ENCODE data around the gene CCDC12. TPM values are rescaled to one million over a fixed set of nuclear protein-coding genes. Genes with fewer than 3 reads are reported as not detected.

Gene CCDC12
- total and polyA plus RNA-seq, 2 of the 13 experiments (the other 11 are each of a cell fraction or from before 2014, with no cell fraction given), result 30.1 to 49.5 TPM

DNA sequence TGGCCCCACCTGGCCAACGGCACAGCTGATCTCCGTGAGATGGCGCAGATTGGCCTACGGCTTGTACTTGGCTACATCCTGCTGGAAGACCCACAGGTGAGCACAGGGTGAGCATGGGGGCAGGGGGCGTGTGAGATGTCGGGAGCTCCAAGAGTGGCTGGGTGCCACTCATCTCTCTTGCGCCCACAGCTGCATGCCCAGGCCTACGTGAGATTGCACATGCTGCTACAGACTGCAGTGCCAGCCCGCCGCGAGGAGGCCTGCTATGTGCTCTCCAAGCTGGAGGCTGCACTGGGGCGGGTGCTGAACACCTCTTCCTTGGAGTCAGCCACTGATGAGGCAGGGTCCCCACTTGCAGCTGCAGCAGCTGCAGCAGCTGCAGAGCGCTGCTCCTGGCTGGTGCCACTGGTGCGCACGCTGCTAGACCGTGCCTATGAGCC lies 25.2 kb upstream of the CCDC12 start:
- FAIRE-seq, result no peak
- H4K20me1 ChIP-seq (ENCODE audit: insufficient read depth, low read length), result no peaks in the 10 kb centered on the region
- H3K79me2 ChIP-seq (ENCODE audit: insufficient read depth, low read length), result no peaks in the 10 kb centered on the region
- H3K27ac ChIP-seq (ENCODE audit: extremely low read length, insufficient read depth, low read length), result no peak overlapping the region
- CTCF ChIA-PET (ENCODE audit: low intra/inter-chr PET ratio, low total read pairs), result no interaction called here
- H3K4me3 ChIP-seq (replicated peaks in 1 of 3; ENCODE audit: insufficient read depth in 1 of 3, low read depth in 2 of 3, low read length in 3 of 3), result no peak overlapping the region
- ATAC-seq, result no peak
- H3K9ac ChIP-seq (ENCODE audit: insufficient read depth, low read depth, low read length), result no peak overlapping the region
- in situ Hi-C loops (cut with HindIII; ENCODE audit: extremely low pct_ligation_motif_present, low pct_unique_long_range_greater_than_20kb) (no loop called here), intact Hi-C loops (cut with micrococcal nuclease; ENCODE audit: unreplicated experiment) (no loop called here)
- no TSS peak for BruUV-seq (replicated peaks)
- TF ChIP-seq TFE3 (CRISPR knock-in tag; IDR thresholded peaks at IDR 0.05), result no peak
- TF ChIP-seq ZNF512B (CRISPR knock-in tag; IDR thresholded peaks at IDR 0.05; ENCODE audit: borderline replicate concordance), result no peak
- TF ChIP-seq ZNF572 (CRISPR knock-in tag; IDR thresholded peaks at IDR 0.05), result no peak
- TF ChIP-seq ZNF800 (CRISPR knock-in tag; IDR thresholded peaks at IDR 0.05), result no peak
- no peak for TF ChIP-seq ZNF331 (CRISPR knock-in tag; IDR thresholded peaks at IDR 0.05)
- POLR2A ChIA-PET, result interaction anchor here (0.6 kb wide), 1 partner anchor 26 kb away, joined by 3 read pairs; no protein-coding TSS in a partner anchor
- DNase-seq (ENCODE audit: low spot score), result no peak
- H3K27me3 ChIP-seq (ENCODE audit: control insufficient read depth in 1 of 2, insufficient read depth in 2 of 2, low read length in 2 of 2), result no peaks in the 10 kb centered on the region
- peaks cover 8 to 21% of the 10 kb centered on the region in 2 experiments for H3K36me3 ChIP-seq (replicated peaks in 1 of 2; ENCODE audit: control insufficient read depth in 1 of 2, insufficient read depth in 2 of 2, low read length in 2 of 2)
- H2AFZ ChIP-seq (ENCODE audit: low read length), result no peak overlapping the region
- peaks cover 12% of the 10 kb centered on the region for H3K4me1 ChIP-seq (ENCODE audit: insufficient read depth, low read length)
- no peak overlapping the region for H3K4me2 ChIP-seq (ENCODE audit: low read depth, low read length)
- 90% methylated on average over 10 of the region's 16 CpGs for WGBS (ENCODE audit: low lambda C conversion rate)
- H3K9me3 ChIP-seq (ENCODE audit: low read length), result no peaks in the 10 kb centered on the region
